Kidney glomerular epithelial cell (primary cell): ENCODE results near the gene TBC1D22A.

Experiments used
- DNase-seq: peaks from one replicate; lab custom pipeline; 2025; lab: John Stamatoyannopoulos, UW

Gene TBC1D22A

GRCh38 chr22:46835693-46836092 is 73.2 kb downstream of the TBC1D22A start:
- no peak for DNase-seq

- no peak for DNase-seq
Measured at GRCh38 chr22:46841522-46841921, 79.1 kb downstream of the TBC1D22A start.

GRCh38 chr22:46842606-46843005 is 80.2 kb downstream of the TBC1D22A start:
- DNase-seq, result no peak

- no peak for DNase-seq
Measured at GRCh38 chr22:46843821-46844255, 81.4 kb downstream of the TBC1D22A start.

- no peak for DNase-seq
Measured at GRCh38 chr22:46844606-46845210, 82.3 kb downstream of the TBC1D22A start.

- peak; percentile 21 for DNase-seq
Measured at GRCh38 chr22:46845296-46846149, 83.1 kb downstream of the TBC1D22A start.

- DNase-seq, result no peak
Measured at GRCh38 chr22:46846150-46846831, 83.8 kb downstream of the TBC1D22A start.

- DNase-seq, result no peak
Measured at GRCh38 chr22:46846832-46847355, 84.4 kb downstream of the TBC1D22A start.

GRCh38 chr22:46848197-46848596 is 85.7 kb downstream of the TBC1D22A start:
- no peak for DNase-seq

- DNase-seq, result no peak
Measured at GRCh38 chr22:46849101-46849500, 86.7 kb downstream of the TBC1D22A start.

- no peak for DNase-seq
Measured at GRCh38 chr22:46849951-46850350, 87.5 kb downstream of the TBC1D22A start.

GRCh38 chr22:46851311-46851710 is 88.9 kb downstream of the TBC1D22A start:
- DNase-seq, result no peak

GRCh38 chr22:46851941-46852340 is 89.5 kb downstream of the TBC1D22A start:
- DNase-seq, result no peak

- no peak for DNase-seq
Measured at GRCh38 chr22:46852771-46853170, 90.3 kb downstream of the TBC1D22A start.

- DNase-seq, result no peak
Measured at GRCh38 chr22:46853191-46853590, 90.7 kb downstream of the TBC1D22A start.

GRCh38 chr22:46854125-46854870 is 91.8 kb downstream of the TBC1D22A start:
- DNase-seq, result no peak

- no peak for DNase-seq
Measured at GRCh38 chr22:46855681-46856080, 93.2 kb downstream of the TBC1D22A start.

- no peak for DNase-seq
Measured at GRCh38 chr22:46856661-46857060, 94.2 kb downstream of the TBC1D22A start.

- DNase-seq, result no peak
Measured at GRCh38 chr22:46857142-46857884, 94.9 kb downstream of the TBC1D22A start.

GRCh38 chr22:46857885-46858143 is 95.4 kb downstream of the TBC1D22A start:
- no peak for DNase-seq

GRCh38 chr22:46858181-46858771 is 95.8 kb downstream of the TBC1D22A start:
- DNase-seq, result no peak
